ENCODE data around the gene OPCML.

Gene OPCML

GRCh38 chr11:132367293-132367692 lies 1165.0 kb downstream of the OPCML start:
- Histone ChIP-seq H3K27ac (no peak overlapping the region), H3K36me3 (replicated peaks) (no peaks in the 10 kb centered on the region), H3K4me3 (ENCODE audit: low read depth, low read length) (no peak overlapping the region), H3K27me3 (replicated peaks) (no peaks in the 10 kb centered on the region)
- TF ChIP-seq CTCF (IDR thresholded peaks at IDR 0.05; ENCODE audit: low read depth, low read length, missing control alignments): no peak
- DNase-seq: no peak
- in situ Hi-C loops (cut with HindIII; ENCODE audit: low pct_ligation_motif_present, low sequenced_read_pairs): no loop called here

GRCh38 chr11:132365650-132366049 lies 1166.7 kb downstream of the OPCML start:
- no peaks in the 10 kb centered on the region for H3K27me3 ChIP-seq (replicated peaks)
- no peak overlapping the region for H3K27ac ChIP-seq
- in situ Hi-C loops (cut with HindIII; ENCODE audit: low pct_ligation_motif_present, low sequenced_read_pairs): no loop called here
- no peak overlapping the region for H3K4me3 ChIP-seq (ENCODE audit: low read depth, low read length)
- H3K36me3 ChIP-seq (replicated peaks): no peaks in the 10 kb centered on the region
- DNase-seq: no peak
- TF ChIP-seq CTCF (IDR thresholded peaks at IDR 0.05; ENCODE audit: low read depth, low read length, missing control alignments): no peak
